Loucy (cell line): ENCODE results near the gene NCMAP.

Experiments used
- H2AFZ ChIP-seq: fragments of 200-600 bp; sonication (generic); 2 replicates; pipeline ENCODE4 v1.6.0; 2016; ENCODE audit warnings: antibody characterized with exemption, mild to moderate bottlenecking, low read length, moderate library complexity
- H3F3A ChIP-seq: fragments of 200-600 bp; 2 replicates; pipeline ENCODE4 v1.6.0; 2016; ENCODE audit warnings: antibody characterized with exemption, low read depth, mild to moderate bottlenecking
- H3K27me3 ChIP-seq: fragments of 200-600 bp; sonication (generic); 2 replicates; pipeline ENCODE4 v1.6.1; 2014; ENCODE audit warnings: low read length, mild to moderate bottlenecking; ENCODE audit not compliant: insufficient read depth, poor library complexity, severe bottlenecking
- H3K36me3 ChIP-seq: fragments of 200-600 bp; sonication (generic); 2 replicates; pipeline ENCODE4 v1.6.1; 2016; ENCODE audit warnings: low read length; ENCODE audit not compliant: insufficient read depth
- H3K4me1 ChIP-seq: fragments of 200-600 bp; sonication (generic); 2 replicates; pipeline ENCODE4 v1.5.1; 2014; ENCODE audit warnings: low read length, mild to moderate bottlenecking; ENCODE audit not compliant: insufficient read depth, poor library complexity, severe bottlenecking
- H3K4me2 ChIP-seq: fragments of 200-600 bp; sonication (generic); 2 replicates; pipeline ENCODE4 v1.6.0; 2014; ENCODE audit warnings: antibody characterized with exemption, low read length, low read depth, mild to moderate bottlenecking; ENCODE audit not compliant: poor library complexity, severe bottlenecking
- H3K4me3 ChIP-seq: fragments of 200-600 bp; sonication (generic); 2 replicates; pipeline ENCODE4 v1.5.1; 2014; ENCODE audit warnings: low read length, mild to moderate bottlenecking, mixed read lengths; ENCODE audit not compliant: poor library complexity, severe bottlenecking
- H3K79me2 ChIP-seq: fragments of 200-600 bp; sonication (generic); 2 replicates; pipeline ENCODE4 v1.6.1; 2014; ENCODE audit warnings: low read length; ENCODE audit not compliant: insufficient read depth
- H3K9ac ChIP-seq: fragments of 200-600 bp; sonication (generic); 2 replicates; pipeline ENCODE4 v1.6.0; 2014; ENCODE audit warnings: mild to moderate bottlenecking, low read depth, low read length, moderate library complexity; ENCODE audit not compliant: poor library complexity, severe bottlenecking
- H3K9me2 ChIP-seq: fragments of 200-600 bp; sonication (generic); replicated peaks from 2 replicates; pipeline ENCODE4 v1.6.1; 2016; ENCODE audit warnings: low read depth, low read length, mixed read lengths
- H3K9me3 ChIP-seq: fragments of 200-600 bp; sonication (generic); 2 replicates; pipeline ENCODE4 v1.6.1; 2014; ENCODE audit warnings: mild to moderate bottlenecking, antibody characterized with exemption, low read length, low read depth; ENCODE audit not compliant: insufficient read depth
- H4K20me1 ChIP-seq: fragments of 200-600 bp; sonication (generic); 2 replicates; pipeline ENCODE4 v1.6.0; 2014; ENCODE audit warnings: antibody characterized with exemption, low read length, mild to moderate bottlenecking; ENCODE audit not compliant: insufficient read depth, poor library complexity, severe bottlenecking
- CTCF ChIP-seq: fragments of 200-600 bp; sonication (generic); conservative IDR thresholded peaks from 2 replicates; pipeline ENCODE4 v1.5.1; 2014; ENCODE audit warnings: mild to moderate bottlenecking, antibody characterized with exemption, low read length
- EZH2phosphoT487 ChIP-seq: fragments of 200-600 bp; IDR thresholded peaks from 2 replicates; pipeline ENCODE4 v1.6.1; 2018; ENCODE audit warnings: antibody characterized with exemption, mild to moderate bottlenecking, moderate library complexity, borderline replicate concordance

NCMAP gene

GRCh38 chr1:24606621-24607020, 50.7 kb downstream of the NCMAP start:
- Histone ChIP-seq H4K20me1 (no peaks in the 10 kb centered on the region), H3K79me2 (no peaks in the 10 kb centered on the region), H3K9me3 (no peaks in the 10 kb centered on the region), H3K9me2 (no peaks in the 10 kb centered on the region), H3F3A (no peaks in the 10 kb centered on the region), H3K4me2 (no peak overlapping the region), H3K36me3 (no peaks in the 10 kb centered on the region), H3K9ac (no peak overlapping the region), H3K4me1 (no peaks in the 10 kb centered on the region), H3K4me3 (no peak overlapping the region), H2AFZ (no peak overlapping the region), H3K27me3 (no peaks in the 10 kb centered on the region)
- TF ChIP-seq CTCF (no peak), EZH2phosphoT487 (no peak)

- no peak for TF ChIP-seq EZH2phosphoT487
- no peak for TF ChIP-seq CTCF
- H3K4me2 ChIP-seq, result no peak overlapping the region
- H3K27me3 ChIP-seq, result no peaks in the 10 kb centered on the region
- no peak overlapping the region for H2AFZ ChIP-seq
- H3K9me3 ChIP-seq, result no peaks in the 10 kb centered on the region
- H3K4me1 ChIP-seq, result no peaks in the 10 kb centered on the region
- H3K4me3 ChIP-seq, result no peak overlapping the region
- H3K36me3 ChIP-seq, result no peaks in the 10 kb centered on the region
- H4K20me1 ChIP-seq, result no peaks in the 10 kb centered on the region
- no peaks in the 10 kb centered on the region for H3K79me2 ChIP-seq
- H3F3A ChIP-seq, result no peaks in the 10 kb centered on the region
- no peaks in the 10 kb centered on the region for H3K9me2 ChIP-seq
- H3K9ac ChIP-seq, result no peak overlapping the region
Measured at GRCh38 chr1:24609949-24610517, 54.1 kb downstream of the NCMAP start.

- H4K20me1 ChIP-seq, result no peaks in the 10 kb centered on the region
- H3K27me3 ChIP-seq, result peaks cover 6% of the 10 kb centered on the region
- no peaks in the 10 kb centered on the region for H3K4me1 ChIP-seq
- no peaks in the 10 kb centered on the region for H3K79me2 ChIP-seq
- TF ChIP-seq EZH2phosphoT487 (no peak), CTCF (no peak)
- no peaks in the 10 kb centered on the region for H3K9me2 ChIP-seq
- H3K9me3 ChIP-seq, result no peaks in the 10 kb centered on the region
- H3K4me2 ChIP-seq, result no peak overlapping the region
- no peak overlapping the region for H3K9ac ChIP-seq
- no peak overlapping the region for H2AFZ ChIP-seq
- H3K4me3 ChIP-seq, result no peak overlapping the region
- H3K36me3 ChIP-seq, result no peaks in the 10 kb centered on the region
- no peaks in the 10 kb centered on the region for H3F3A ChIP-seq
Measured at GRCh38 chr1:24619376-24619775, 63.5 kb downstream of the NCMAP start.
